Measurements from ENCODE around the gene THSD7B. TPM values are rescaled to one million over a fixed set of nuclear protein-coding genes. Genes with fewer than 3 reads are reported as not detected.
"Not testable (repeated sequence)": the region's sequence is repeated elsewhere in the genome, so short reads cannot be mapped to it uniquely, and the experiment has no call there.

The THSD7B gene
- total and polyA plus RNA-seq, 4 donors = 3.9 to 10.8 (median 4.0) TPM

DNA sequence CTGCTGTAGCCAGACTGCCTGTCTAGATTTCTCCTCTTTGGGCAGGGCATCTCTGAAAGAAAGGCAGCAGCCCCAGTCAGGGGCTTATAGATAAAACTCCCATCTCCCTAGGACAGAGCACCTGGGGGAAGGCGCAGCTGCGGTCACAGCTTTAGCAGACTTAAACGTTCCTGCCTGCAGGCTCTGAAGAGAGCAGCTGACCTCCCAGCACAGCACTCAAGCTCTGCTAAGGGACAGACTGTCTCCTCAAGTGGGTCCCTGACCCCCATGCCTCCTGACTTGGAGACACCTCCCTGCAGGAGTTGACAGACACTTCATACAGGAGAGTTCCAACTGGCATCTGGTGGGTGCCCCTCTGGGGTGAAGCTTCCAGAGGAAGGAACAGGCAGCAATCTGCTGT lies 336.5 kb downstream of the THSD7B start:
- WGBS (ENCODE audit: insufficient coverage) = 97% methylated on average over 3 of the region's 3 CpGs

DNA sequence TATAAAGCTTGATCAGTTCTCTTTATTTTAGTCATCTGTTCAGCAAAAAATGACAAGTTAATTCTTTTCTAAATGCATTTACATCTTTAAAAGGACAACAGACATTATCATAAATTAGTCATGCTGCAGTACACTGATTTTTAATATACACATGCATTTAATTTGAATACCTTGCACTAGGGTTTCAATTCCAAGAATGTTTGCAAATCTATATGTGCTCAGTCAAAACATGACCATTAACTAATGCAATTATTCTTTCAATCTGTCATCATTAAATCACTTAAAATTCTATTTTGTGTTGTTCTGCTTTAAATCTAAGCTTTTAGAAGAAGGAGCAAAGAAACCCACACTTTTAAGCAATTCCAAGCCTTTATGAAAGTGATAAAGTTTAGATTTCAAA lies 342.6 kb downstream of the THSD7B start:
- H3K4me1 ChIP-seq (ENCODE audit: control insufficient read depth, insufficient read depth, low read length) = no peaks in the 10 kb centered on the region
- DNase-seq (ENCODE audit: low read depth in 4 of 6, low spot score in 6 of 6) = no peak
- no peak overlapping the region for H3K4me3 ChIP-seq (ENCODE audit: low read depth, low read length)
- H3K36me3 ChIP-seq (ENCODE audit: control insufficient read depth, insufficient read depth, low read length) = no peaks in the 10 kb centered on the region
- no peaks in the 10 kb centered on the region for H3K27me3 ChIP-seq (ENCODE audit: control insufficient read depth, insufficient read depth, low read length)
- no peaks in the 10 kb centered on the region for H3K9me3 ChIP-seq (ENCODE audit: control insufficient read depth, insufficient read depth, low read length)
- no peak overlapping the region for H3K27ac ChIP-seq (ENCODE audit: low read depth, low read length)

More for the DNA sequence above, 336.5 kb downstream of the THSD7B start:
- not testable (repeated sequence) for DNase-seq (ENCODE audit: low read depth in 4 of 6, low spot score in 6 of 6); H3K36me3 ChIP-seq (ENCODE audit: control insufficient read depth, insufficient read depth, low read length); H3K27me3 ChIP-seq (ENCODE audit: control insufficient read depth, insufficient read depth, low read length); H3K4me1 ChIP-seq (ENCODE audit: control insufficient read depth, insufficient read depth, low read length); H3K4me3 ChIP-seq (ENCODE audit: low read depth, low read length); H3K9me3 ChIP-seq (ENCODE audit: control insufficient read depth, insufficient read depth, low read length); H3K27ac ChIP-seq (ENCODE audit: low read depth, low read length)

GRCh38 chr2:137111896-137112295 lies 346.6 kb downstream of the THSD7B start:
- H3K27ac ChIP-seq (ENCODE audit: low read depth, low read length) = no peak overlapping the region
- no peaks in the 10 kb centered on the region for H3K36me3 ChIP-seq (ENCODE audit: control insufficient read depth, insufficient read depth, low read length)
- no peaks in the 10 kb centered on the region for H3K9me3 ChIP-seq (ENCODE audit: control insufficient read depth, insufficient read depth, low read length)
- H3K27me3 ChIP-seq (ENCODE audit: control insufficient read depth, insufficient read depth, low read length) = no peaks in the 10 kb centered on the region
- DNase-seq (ENCODE audit: low read depth in 4 of 6, low spot score in 6 of 6) = peak in 1 of 6 donors; percentile 15
- H3K4me3 ChIP-seq (ENCODE audit: low read depth, low read length) = no peak overlapping the region
- 38% methylated on average over 2 of the region's 5 CpGs for whole genome bisulfite sequencing (ENCODE audit: insufficient coverage)
- no peaks in the 10 kb centered on the region for H3K4me1 ChIP-seq (ENCODE audit: control insufficient read depth, insufficient read depth, low read length)

GRCh38 chr2:137115081-137115794 lies 349.9 kb downstream of the THSD7B start:
- H3K4me1 ChIP-seq (ENCODE audit: control insufficient read depth, insufficient read depth, low read length) = no peaks in the 10 kb centered on the region
- no peak overlapping the region for H3K4me3 ChIP-seq (ENCODE audit: low read depth, low read length)
- H3K9me3 ChIP-seq (ENCODE audit: control insufficient read depth, insufficient read depth, low read length) = no peaks in the 10 kb centered on the region
- peak in 1 of 6 donors; percentile 41 for DNase-seq (ENCODE audit: low read depth in 4 of 6, low spot score in 6 of 6)
- H3K27ac ChIP-seq (ENCODE audit: low read depth, low read length) = no peak overlapping the region
- no peaks in the 10 kb centered on the region for H3K36me3 ChIP-seq (ENCODE audit: control insufficient read depth, insufficient read depth, low read length)
- 61% methylated on average over 3 of the region's 10 CpGs for whole genome bisulfite sequencing (ENCODE audit: insufficient coverage)
- no peaks in the 10 kb centered on the region for H3K27me3 ChIP-seq (ENCODE audit: control insufficient read depth, insufficient read depth, low read length)

- no peak overlapping the region for H3K4me3 ChIP-seq (ENCODE audit: low read depth, low read length)
- no peaks in the 10 kb centered on the region for H3K27me3 ChIP-seq (ENCODE audit: control insufficient read depth, insufficient read depth, low read length)
- H3K36me3 ChIP-seq (ENCODE audit: control insufficient read depth, insufficient read depth, low read length) = no peaks in the 10 kb centered on the region
- no peak overlapping the region for H3K27ac ChIP-seq (ENCODE audit: low read depth, low read length)
- H3K9me3 ChIP-seq (ENCODE audit: control insufficient read depth, insufficient read depth, low read length) = no peaks in the 10 kb centered on the region
- WGBS (ENCODE audit: insufficient coverage) = 75% methylated on average over 1 of the region's 1 CpG
- no peak for DNase-seq (ENCODE audit: low read depth in 4 of 6, low spot score in 6 of 6)
- no peaks in the 10 kb centered on the region for H3K4me1 ChIP-seq (ENCODE audit: control insufficient read depth, insufficient read depth, low read length)
These were observed 350.4 kb downstream of the THSD7B start for GRCh38 chr2:137115795-137116089.

GRCh38 chr2:137117385-137117784 lies 352.0 kb downstream of the THSD7B start:
- Histone ChIP-seq H3K4me3 (ENCODE audit: low read depth, low read length) (no peak overlapping the region), H3K4me1 (ENCODE audit: control insufficient read depth, insufficient read depth, low read length) (no peaks in the 10 kb centered on the region), H3K36me3 (ENCODE audit: control insufficient read depth, insufficient read depth, low read length) (no peaks in the 10 kb centered on the region), H3K27ac (ENCODE audit: low read depth, low read length) (no peak overlapping the region), H3K9me3 (ENCODE audit: control insufficient read depth, insufficient read depth, low read length) (no peaks in the 10 kb centered on the region), H3K27me3 (ENCODE audit: control insufficient read depth, insufficient read depth, low read length) (no peaks in the 10 kb centered on the region)
- no peak for DNase-seq (ENCODE audit: low read depth in 4 of 6, low spot score in 6 of 6)

DNA sequence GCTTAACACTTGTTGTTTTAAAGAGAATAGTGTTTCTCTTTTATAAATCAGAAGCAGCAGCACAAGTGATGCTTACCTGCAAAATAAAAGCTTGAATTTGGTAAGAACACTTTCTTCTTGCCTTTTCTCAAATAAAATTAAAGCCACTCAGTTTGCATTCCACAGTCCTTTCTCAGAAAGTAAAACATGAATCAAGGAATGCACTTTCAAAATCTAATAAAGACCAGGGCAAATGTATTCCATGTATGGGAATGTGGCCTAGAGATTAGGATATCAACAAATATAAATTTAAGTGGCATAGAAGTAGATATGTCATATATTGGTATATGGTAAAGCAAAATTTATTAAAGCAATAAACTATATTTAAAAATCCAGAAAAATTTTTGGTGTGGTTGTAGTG lies 352.8 kb downstream of the THSD7B start:
- H3K9me3 ChIP-seq (ENCODE audit: control insufficient read depth, insufficient read depth, low read length) = no peaks in the 10 kb centered on the region
- no peaks in the 10 kb centered on the region for H3K27me3 ChIP-seq (ENCODE audit: control insufficient read depth, insufficient read depth, low read length)
- no peak overlapping the region for H3K27ac ChIP-seq (ENCODE audit: low read depth, low read length)
- H3K4me1 ChIP-seq (ENCODE audit: control insufficient read depth, insufficient read depth, low read length) = no peaks in the 10 kb centered on the region
- no peaks in the 10 kb centered on the region for H3K36me3 ChIP-seq (ENCODE audit: control insufficient read depth, insufficient read depth, low read length)
- no peak for DNase-seq (ENCODE audit: low read depth in 4 of 6, low spot score in 6 of 6)
- no peak overlapping the region for H3K4me3 ChIP-seq (ENCODE audit: low read depth, low read length)

GRCh38 chr2:137123226-137123625 lies 357.9 kb downstream of the THSD7B start:
- WGBS (ENCODE audit: insufficient coverage) = no CpG with 5 or more reads among the region's 1 CpG
- H3K27me3 ChIP-seq (ENCODE audit: control insufficient read depth, insufficient read depth, low read length) = no peaks in the 10 kb centered on the region
- no peak for DNase-seq (ENCODE audit: low read depth in 4 of 6, low spot score in 6 of 6)

DNA sequence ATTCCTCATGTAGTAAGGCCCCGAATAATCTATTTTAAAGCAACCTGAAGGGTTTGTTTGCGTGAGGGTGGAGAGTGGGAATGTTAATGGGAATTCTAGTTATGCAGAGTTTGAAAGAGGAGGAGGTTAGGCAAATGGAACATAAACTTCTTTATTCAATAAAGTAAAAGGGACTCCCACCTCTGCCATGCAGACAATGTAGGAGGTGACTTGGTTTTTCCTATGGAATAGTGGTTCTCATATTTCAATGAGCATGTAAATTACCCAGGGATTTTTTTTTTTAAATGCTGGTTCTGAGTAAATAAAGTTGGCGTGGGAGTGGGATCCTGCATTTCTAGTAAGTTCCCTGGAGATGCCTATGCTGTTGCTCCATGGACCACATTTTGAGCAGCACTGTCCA lies 367.9 kb downstream of the THSD7B start:
- H3K27me3 ChIP-seq (ENCODE audit: control insufficient read depth, insufficient read depth, low read length) = no peaks in the 10 kb centered on the region
- 100% methylated on average over 1 of the region's 3 CpGs for WGBS (ENCODE audit: insufficient coverage)
- no peaks in the 10 kb centered on the region for H3K4me1 ChIP-seq (ENCODE audit: control insufficient read depth, insufficient read depth, low read length)
- no peaks in the 10 kb centered on the region for H3K9me3 ChIP-seq (ENCODE audit: control insufficient read depth, insufficient read depth, low read length)
- H3K27ac ChIP-seq (ENCODE audit: low read depth, low read length) = no peak overlapping the region
- no peak for DNase-seq (ENCODE audit: low read depth in 4 of 6, low spot score in 6 of 6)
- no peak overlapping the region for H3K4me3 ChIP-seq (ENCODE audit: low read depth, low read length)
- H3K36me3 ChIP-seq (ENCODE audit: control insufficient read depth, insufficient read depth, low read length) = no peaks in the 10 kb centered on the region

More at GRCh38 chr2:137123226-137123625, 357.9 kb downstream of the THSD7B start:
- Histone ChIP-seq H3K4me3 (ENCODE audit: low read depth, low read length) (no peak overlapping the region), H3K27ac (ENCODE audit: low read depth, low read length) (no peak overlapping the region), H3K36me3 (ENCODE audit: control insufficient read depth, insufficient read depth, low read length) (no peaks in the 10 kb centered on the region), H3K4me1 (ENCODE audit: control insufficient read depth, insufficient read depth, low read length) (no peaks in the 10 kb centered on the region), H3K9me3 (ENCODE audit: control insufficient read depth, insufficient read depth, low read length) (no peaks in the 10 kb centered on the region)

- no peak overlapping the region for H3K4me3 ChIP-seq (ENCODE audit: low read depth, low read length)
- H3K9me3 ChIP-seq (ENCODE audit: control insufficient read depth, insufficient read depth, low read length) = no peaks in the 10 kb centered on the region
- H3K36me3 ChIP-seq (ENCODE audit: control insufficient read depth, insufficient read depth, low read length) = no peaks in the 10 kb centered on the region
- H3K27me3 ChIP-seq (ENCODE audit: control insufficient read depth, insufficient read depth, low read length) = no peaks in the 10 kb centered on the region
- no peaks in the 10 kb centered on the region for H3K4me1 ChIP-seq (ENCODE audit: control insufficient read depth, insufficient read depth, low read length)
- no peak overlapping the region for H3K27ac ChIP-seq (ENCODE audit: low read depth, low read length)
- no peak for DNase-seq (ENCODE audit: low read depth in 4 of 6, low spot score in 6 of 6)
These were observed 372.9 kb downstream of the THSD7B start for GRCh38 chr2:137138263-137138662.

Data from spinal cord (tissue), 10 donors.